GM18526 (cell line): Measurements from ENCODE around the gene DNAH8.

ENCODE experiments used
- POLR2A ChIP-seq: IDR thresholded peaks from 3 replicates; pipeline ENCODE4 v1.6.1; 2011; ENCODE audit not compliant: insufficient read length; ENCODE audit errors: extremely low read depth

The DNAH8 gene

GRCh38 chr6:38773338-38773737 is 58.2 kb downstream of the DNAH8 start:
- TF ChIP-seq POLR2A = no peak

DNA sequence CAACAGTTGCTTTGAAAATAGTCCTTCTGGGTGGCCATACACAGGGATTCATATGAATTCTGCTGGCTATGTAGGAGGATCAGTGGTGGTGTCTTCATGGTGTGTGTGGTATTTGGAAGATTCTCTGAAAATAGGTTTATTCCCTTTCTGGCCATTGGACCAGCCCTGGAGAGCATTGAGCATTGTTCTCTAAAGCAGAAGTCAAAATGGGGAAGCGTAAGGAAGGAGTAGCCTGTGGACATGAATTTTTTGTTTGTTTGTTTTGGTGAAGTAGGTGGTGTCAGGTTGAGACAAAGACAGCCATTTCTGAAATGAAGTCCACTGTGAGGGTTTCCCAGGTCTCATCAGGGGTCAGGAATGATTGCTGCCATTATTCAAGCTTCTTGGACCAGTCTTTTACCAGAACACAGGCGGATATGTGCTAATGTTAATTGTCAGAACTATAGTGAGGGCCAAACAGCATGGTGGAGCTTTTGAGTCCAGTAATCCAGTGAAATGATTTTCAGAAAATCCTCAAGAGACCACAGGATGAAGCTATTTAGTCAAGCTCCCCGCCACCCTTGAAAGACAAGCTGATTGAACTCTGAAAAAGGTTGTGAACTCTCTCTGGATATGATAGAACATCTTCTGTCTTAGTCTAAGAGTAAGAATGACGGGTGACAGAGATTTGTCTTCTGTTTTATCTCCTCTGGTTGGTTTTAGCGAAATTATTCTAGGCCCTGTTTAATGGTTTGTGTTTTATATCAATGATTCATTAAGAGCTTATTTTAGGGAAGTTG is 60.0 kb downstream of the DNAH8 start:
- no peak for TF ChIP-seq POLR2A

GRCh38 chr6:38775870-38776269 is 60.8 kb downstream of the DNAH8 start:
- TF ChIP-seq POLR2A = no peak

- no peak for TF ChIP-seq POLR2A
Measured at GRCh38 chr6:38776515-38776914, 61.4 kb downstream of the DNAH8 start.

DNA sequence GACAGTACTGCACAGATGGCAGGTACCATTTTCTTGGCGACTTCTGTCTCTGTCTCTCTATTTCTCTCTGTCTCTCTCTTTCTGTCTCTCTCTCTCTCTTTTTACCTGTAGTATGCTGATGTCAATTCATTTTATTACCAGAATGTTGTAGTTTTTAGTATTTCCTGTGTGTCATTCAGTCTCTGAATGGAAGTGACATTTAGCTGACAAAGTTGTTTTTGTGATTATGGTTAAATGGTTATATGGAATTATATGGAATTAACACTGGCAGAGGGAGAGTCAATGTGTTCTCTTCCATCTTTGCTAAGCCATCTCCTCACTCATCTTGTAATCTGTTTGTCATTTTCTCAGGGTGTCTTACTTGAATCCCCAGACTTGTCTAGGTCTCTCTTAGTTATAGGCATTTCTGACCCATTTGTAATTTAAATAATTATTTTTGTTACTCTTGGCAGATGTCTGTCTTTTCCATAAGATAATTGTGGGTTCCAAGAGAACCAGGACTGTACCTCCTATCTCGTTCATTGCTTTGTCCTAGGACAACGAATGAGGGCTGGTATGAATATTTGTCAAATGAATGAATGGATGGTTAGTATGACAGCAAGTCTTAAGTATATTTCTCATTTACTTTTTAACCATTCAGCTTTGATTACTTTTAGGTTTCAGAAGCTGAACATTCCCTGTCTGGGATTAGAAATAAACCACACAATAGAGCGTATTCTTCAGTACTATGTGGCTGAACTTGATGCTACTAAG is 64.4 kb downstream of the DNAH8 start:
- no peak for TF ChIP-seq POLR2A

- TF ChIP-seq POLR2A = no peak
Measured at GRCh38 chr6:38782616-38783015, 67.5 kb downstream of the DNAH8 start.

DNA sequence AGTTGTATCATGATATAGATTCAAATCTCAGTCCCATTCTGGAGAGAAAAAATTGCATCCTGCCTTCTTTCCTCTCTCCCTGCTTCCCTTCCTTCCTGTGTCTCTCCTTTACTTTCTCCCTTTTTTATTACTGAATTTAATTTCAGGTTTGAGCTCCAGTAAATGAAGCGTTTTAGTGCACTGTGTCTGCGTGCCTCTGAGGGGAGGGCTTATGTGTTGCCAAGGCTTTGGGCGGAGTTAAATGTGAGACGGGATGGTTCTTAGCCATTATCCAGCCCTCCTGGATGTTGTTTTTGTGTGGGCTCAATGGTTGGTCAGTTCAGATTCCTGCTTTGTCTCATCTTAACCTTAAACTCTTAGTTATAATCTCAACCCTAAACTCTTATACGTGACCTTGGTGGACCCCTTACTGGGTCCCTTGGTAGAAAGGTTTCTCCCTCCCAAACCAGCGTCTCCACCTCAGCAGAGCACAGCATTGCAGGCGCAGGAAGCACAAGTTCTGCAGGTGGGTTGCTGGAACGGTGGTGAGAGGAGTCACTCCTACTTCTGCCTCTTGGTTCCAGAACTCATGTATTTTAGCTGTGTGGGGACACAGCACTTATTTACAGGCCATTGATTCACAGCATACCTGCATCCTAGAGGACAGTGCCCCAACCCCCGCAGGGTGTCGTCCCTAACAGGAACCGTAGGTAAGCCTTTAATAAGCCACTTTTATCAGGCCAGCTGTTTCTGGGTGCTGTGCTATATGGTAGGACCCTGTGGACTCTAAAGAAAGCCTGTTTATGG is 68.5 kb downstream of the DNAH8 start:
- no peak for TF ChIP-seq POLR2A

GRCh38 chr6:38784506-38785235 is 69.6 kb downstream of the DNAH8 start:
- TF ChIP-seq POLR2A = no peak

- TF ChIP-seq POLR2A = no peak
Measured at GRCh38 chr6:38786486-38786885, 71.4 kb downstream of the DNAH8 start.

DNA sequence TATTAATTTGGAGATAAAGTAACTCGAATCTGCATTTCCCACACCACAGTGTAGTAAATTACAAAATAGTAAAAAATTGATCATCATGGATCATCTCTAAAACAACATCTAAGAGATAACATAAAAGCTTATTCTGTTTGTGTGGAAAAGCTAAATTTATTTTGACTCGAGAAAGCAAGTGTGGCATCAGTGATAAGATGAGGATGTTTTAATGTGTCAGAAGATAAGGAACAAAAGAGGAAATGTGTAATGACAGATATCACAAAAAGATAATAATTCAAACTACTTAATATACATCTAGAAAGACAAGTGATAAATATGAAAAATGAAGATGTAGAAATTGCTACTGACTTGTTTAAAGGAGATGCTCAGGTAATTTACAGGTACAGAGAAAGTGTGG is 74.1 kb downstream of the DNAH8 start:
- no peak for TF ChIP-seq POLR2A

DNA sequence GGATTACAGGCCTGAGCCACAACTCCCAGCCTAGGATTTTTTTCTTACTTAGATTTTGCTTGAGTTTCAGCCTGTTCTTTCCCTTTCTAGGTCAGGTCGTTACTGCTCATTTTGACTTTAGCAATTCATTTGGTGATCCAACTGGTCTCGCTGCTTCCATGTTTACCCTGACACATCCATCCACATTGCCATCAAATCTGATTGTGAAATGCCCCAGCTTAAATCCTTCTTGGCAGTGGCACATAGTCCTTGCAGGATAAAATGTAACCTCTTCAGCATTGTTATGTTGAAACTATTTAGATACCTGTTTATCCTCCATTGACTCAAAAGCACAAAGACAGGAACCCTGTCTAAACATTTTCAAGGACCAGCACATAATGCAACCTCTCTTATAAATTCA is 77.2 kb downstream of the DNAH8 start:
- TF ChIP-seq POLR2A = no peak

DNA sequence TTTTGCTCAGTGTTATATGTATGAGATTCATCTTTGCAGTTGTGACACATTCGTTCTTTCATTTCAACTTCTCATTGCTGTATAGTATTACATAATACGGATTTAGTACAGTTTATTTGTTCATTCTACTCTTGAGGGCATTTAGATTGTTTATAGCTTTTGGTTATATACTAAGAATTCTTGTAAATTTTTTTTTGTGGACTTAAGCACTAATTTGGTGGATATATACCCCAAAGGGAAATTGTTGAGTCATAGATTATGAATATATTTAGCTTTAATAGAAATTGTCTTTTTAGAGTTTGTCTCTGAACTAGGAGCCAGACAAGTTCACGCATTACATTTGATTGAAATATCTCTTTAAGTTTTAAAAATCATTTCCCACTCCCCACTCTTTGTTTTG is 79.6 kb downstream of the DNAH8 start:
- no peak for TF ChIP-seq POLR2A

GRCh38 chr6:38796006-38796405 is 80.9 kb downstream of the DNAH8 start:
- TF ChIP-seq POLR2A = no peak

GRCh38 chr6:38796850-38797249 is 81.7 kb downstream of the DNAH8 start:
- TF ChIP-seq POLR2A = no peak

DNA sequence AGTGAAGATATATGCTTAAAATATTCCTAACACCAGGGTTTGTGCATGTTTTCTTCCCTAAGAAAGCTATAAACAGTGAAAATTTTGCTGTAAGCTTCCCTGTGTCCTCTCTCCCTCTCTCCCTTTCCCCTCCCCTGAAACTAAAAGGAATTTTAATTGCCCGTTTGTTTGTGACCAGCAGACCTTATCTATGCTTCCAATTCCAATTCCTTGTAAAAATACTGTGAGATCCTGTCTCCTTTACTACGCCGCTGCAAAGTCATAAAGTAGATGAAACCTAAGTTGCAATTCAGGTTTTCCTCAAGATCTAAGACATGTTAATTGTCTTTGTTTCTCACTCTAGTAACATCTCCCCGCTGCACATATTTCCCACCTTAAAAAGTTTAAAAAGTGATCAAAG is 82.3 kb downstream of the DNAH8 start:
- TF ChIP-seq POLR2A = no peak
